Tibial nerve (tissue), 4 donors: ENCODE data around the gene WFDC11. TPM values are rescaled to one million over a fixed set of nuclear protein-coding genes. Genes with fewer than 3 reads are reported as not detected.

ENCODE experiments used
- DNase-seq, 2 donors: peaks; one replicate each; pipeline ENCODE4 v3.0.0-alpha.2; 2019; ENCODE audit warnings: low spot score in 2 of 2
- H3K27ac ChIP-seq, 4 donors: fragments of 200-600 bp; sonication (generic) in 3 of 4; one replicate each; pipeline ENCODE4 v1.5.1; 2017 to 2019; ENCODE audit warnings: mild to moderate bottlenecking in 1 of 4
- H3K27me3 ChIP-seq, 2 donors: fragments of 200-600 bp; sonication (generic) in 1 of 2; one replicate each; pipeline versions ENCODE4 v1.5.1 to v1.6.0; 2017 to 2019
- H3K36me3 ChIP-seq, 3 donors: fragments of 200-600 bp; sonication (generic); one replicate each; pipeline ENCODE4 v1.5.1; 2018 to 2019
- H3K4me1 ChIP-seq, 4 donors: fragments of 200-600 bp; sonication (generic) in 3 of 4; one replicate each; pipeline ENCODE4 v1.5.1; 2017 to 2019
- H3K4me3 ChIP-seq, 4 donors: fragments of 200-600 bp; sonication (generic) in 3 of 4; one replicate each; pipeline ENCODE4 v1.5.1; 2017 to 2019; ENCODE audit warnings: mild to moderate bottlenecking in 1 of 4, moderate library complexity in 1 of 4
- H3K9me3 ChIP-seq, 4 donors: fragments of 200-600 bp; sonication (generic) in 3 of 4; one replicate each; pipeline ENCODE4 v1.5.1; 2017 to 2019
- EP300 ChIP-seq, 2 donors: sonication (generic); formaldehyde crosslinking; IDR thresholded peaks; one replicate each; pipeline ENCODE4 v1.6.1; 2017; ENCODE audit warnings: antibody characterized with exemption in 2 of 2, mild to moderate bottlenecking in 1 of 2
- POLR2A ChIP-seq, 2 donors: fragments of 450-650 bp; IDR thresholded peaks; one replicate each; pipeline ENCODE4 v1.6.1; 2017; ENCODE audit warnings: antibody characterized with exemption in 2 of 2, mild to moderate bottlenecking in 2 of 2, moderate library complexity in 2 of 2
- WGBS, 2 donors: methylation state at CpG; one replicate each; pipeline ENCODE4 v1.1.5; 2018; 5-methylcytosine and 5-hydroxymethylcytosine counted together
- total RNA-seq, 4 donors: library from RNA; depleted of rRNA; stranded (reverse); fragments of >200 nt; gene quantifications; one replicate each; pipeline ENCODE4 v1.1.0, GENCODE V29; 2016
- TF ChIP-seq, protein P1 (sequence below), 5 experiments: fragments of 200-600 bp in 3 of 5; fragments of 450-650 bp in 2 of 5; sonication (generic) in 3 of 5; IDR thresholded peaks; one replicate each; pipeline ENCODE4 v1.5.1; 2016 to 2019; ENCODE audit warnings: antibody characterized with exemption in 5 of 5, mild to moderate bottlenecking in 3 of 5, moderate library complexity in 2 of 5

WFDC11 gene
- total RNA-seq, 4 donors from 2014 or later = not detected

GRCh38 chr20:45636513-45636912 is 33.5 kb downstream of the WFDC11 start:
- Histone ChIP-seq H3K9me3 (no peaks in the 10 kb centered on the region), H3K27ac (no peak overlapping the region), H3K4me1 (no peaks in the 10 kb centered on the region), H3K36me3 (no peaks in the 10 kb centered on the region), H3K4me3 (no peak overlapping the region), H3K27me3 (no peaks in the 10 kb centered on the region)
- WGBS, 2 donors = 92 to 94% methylated on average over 1 of the region's 1 CpG
- TF ChIP-seq, protein P1, sequence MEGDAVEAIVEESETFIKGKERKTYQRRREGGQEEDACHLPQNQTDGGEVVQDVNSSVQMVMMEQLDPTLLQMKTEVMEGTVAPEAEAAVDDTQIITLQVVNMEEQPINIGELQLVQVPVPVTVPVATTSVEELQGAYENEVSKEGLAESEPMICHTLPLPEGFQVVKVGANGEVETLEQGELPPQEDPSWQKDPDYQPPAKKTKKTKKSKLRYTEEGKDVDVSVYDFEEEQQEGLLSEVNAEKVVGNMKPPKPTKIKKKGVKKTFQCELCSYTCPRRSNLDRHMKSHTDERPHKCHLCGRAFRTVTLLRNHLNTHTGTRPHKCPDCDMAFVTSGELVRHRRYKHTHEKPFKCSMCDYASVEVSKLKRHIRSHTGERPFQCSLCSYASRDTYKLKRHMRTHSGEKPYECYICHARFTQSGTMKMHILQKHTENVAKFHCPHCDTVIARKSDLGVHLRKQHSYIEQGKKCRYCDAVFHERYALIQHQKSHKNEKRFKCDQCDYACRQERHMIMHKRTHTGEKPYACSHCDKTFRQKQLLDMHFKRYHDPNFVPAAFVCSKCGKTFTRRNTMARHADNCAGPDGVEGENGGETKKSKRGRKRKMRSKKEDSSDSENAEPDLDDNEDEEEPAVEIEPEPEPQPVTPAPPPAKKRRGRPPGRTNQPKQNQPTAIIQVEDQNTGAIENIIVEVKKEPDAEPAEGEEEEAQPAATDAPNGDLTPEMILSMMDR (IDR thresholded peaks at IDR 0.05) = no peak
- TF ChIP-seq POLR2A (IDR thresholded peaks at IDR 0.05) (no peak), EP300 (IDR thresholded peaks at IDR 0.05) (no peak)
- DNase-seq = no peak

DNA sequence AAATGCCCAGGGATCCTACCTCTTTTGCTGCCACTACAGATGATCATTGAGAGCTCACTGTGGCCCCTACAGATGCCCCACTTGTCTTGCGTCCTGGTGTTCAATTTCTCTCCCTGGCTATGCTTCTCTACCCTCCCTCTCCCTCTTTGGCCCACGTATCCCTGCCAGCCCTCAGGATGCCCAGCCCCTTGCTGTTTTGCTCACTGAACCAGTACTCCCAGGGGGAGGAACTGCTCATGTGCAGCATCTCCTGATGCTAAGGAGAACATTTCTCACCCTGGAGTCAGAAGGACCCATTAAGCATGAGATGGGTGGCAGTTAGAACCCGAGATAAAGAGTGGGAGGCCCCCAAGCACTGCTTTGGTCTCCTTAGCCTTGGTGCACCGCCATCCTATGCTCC is 38.9 kb downstream of the WFDC11 start, which contains the start of gene WFDC9:
WFDC9 (minus strand) TSS at position 101 of the 400 bp plus-strand sequence. CDS start 21,103 bp downstream, outside the sequence.
- TF ChIP-seq EP300 (IDR thresholded peaks at IDR 0.05) (no peak), POLR2A (IDR thresholded peaks at IDR 0.05) (no peak)
- TF ChIP-seq, protein P1 (IDR thresholded peaks at IDR 0.05) = no peak
- no peaks in the 10 kb centered on the region for H3K9me3 ChIP-seq
- no peak for DNase-seq
- 67 to 80% methylated on average over 4 of the region's 4 CpGs for WGBS, 2 donors
- H3K4me3 ChIP-seq = no peak within 1 kb of the TSS
- no peaks in the 10 kb centered on the region for H3K4me1 ChIP-seq
- H3K36me3 ChIP-seq = no peaks in the 10 kb centered on the region
- H3K27ac ChIP-seq = no peak within 1 kb of the TSS
- no peaks in the 10 kb centered on the region for H3K27me3 ChIP-seq

- Histone ChIP-seq H3K27me3 (no peaks in the 10 kb centered on the region), H3K4me1 (no peaks in the 10 kb centered on the region), H3K27ac (no peak overlapping the region), H3K4me3 (no peak overlapping the region), H3K9me3 (no peaks in the 10 kb centered on the region), H3K36me3 (no peaks in the 10 kb centered on the region)
- no peak for DNase-seq
- no peak for TF ChIP-seq EP300 (IDR thresholded peaks at IDR 0.05)
- no peak for TF ChIP-seq POLR2A (IDR thresholded peaks at IDR 0.05)
- TF ChIP-seq, protein P1 (IDR thresholded peaks at IDR 0.05) = no peak
Observed at GRCh38 chr20:45630371-45630770, 39.7 kb downstream of the WFDC11 start.

- H3K27me3 ChIP-seq = no peaks in the 10 kb centered on the region
- no peak for TF ChIP-seq EP300 (IDR thresholded peaks at IDR 0.05)
- TF ChIP-seq POLR2A (IDR thresholded peaks at IDR 0.05) = no peak
- TF ChIP-seq, protein P1 (IDR thresholded peaks at IDR 0.05) = peak; percentile 42 to 62 (median 45)
- no peaks in the 10 kb centered on the region for H3K9me3 ChIP-seq
- no peaks in the 10 kb centered on the region for H3K4me1 ChIP-seq
- H3K27ac ChIP-seq = no peak within 1 kb of the TSS
- peak in 1 of 2 donors; percentile 10 for DNase-seq
- no peaks in the 10 kb centered on the region for H3K36me3 ChIP-seq
- H3K4me3 ChIP-seq = no peak within 1 kb of the TSS
- WGBS, 2 donors = 3 to 8% methylated on average over 8 to 9 of the region's 9 CpGs
Observed at GRCh38 chr20:45629496-45630100, 40.4 kb downstream of the WFDC11 start, which contains the start of gene WFDC10A. Gene WFDC10A, plus strand, starts transcription at chr20:45629739. Its CDS starts 75 bp downstream, at chr20:45629814.

- H3K27me3 ChIP-seq = no peaks in the 10 kb centered on the region
- H3K9me3 ChIP-seq = no peaks in the 10 kb centered on the region
- H3K36me3 ChIP-seq = no peaks in the 10 kb centered on the region
- no peak overlapping the region for H3K27ac ChIP-seq
- TF ChIP-seq, protein P1 (IDR thresholded peaks at IDR 0.05) = no peak
- TF ChIP-seq POLR2A (IDR thresholded peaks at IDR 0.05) (no peak), EP300 (IDR thresholded peaks at IDR 0.05) (no peak)
- H3K4me3 ChIP-seq = no peak overlapping the region
- H3K4me1 ChIP-seq = no peaks in the 10 kb centered on the region
- DNase-seq = no peak
- WGBS, 2 donors = 77 to 87% methylated on average over 2 of the region's 2 CpGs
Observed at GRCh38 chr20:45626540-45626939, 43.5 kb downstream of the WFDC11 start.
